CD14-positive monocyte (primary cell): ENCODE results near the gene CDKN1C. TPM values are rescaled to one million over a fixed set of nuclear protein-coding genes. Genes with fewer than 3 reads are reported as not detected.

ENCODE experiments used
- DNase-seq, 3 donors: peaks; one replicate each; pipeline ENCODE4 v3.0.0-alpha.2; 2011 to 2022
- H2AFZ ChIP-seq: 2 replicates; pipeline ENCODE4 v1.6.0; 2012; ENCODE audit warnings: mild to moderate bottlenecking, low read depth, low read length, inconsistent platforms; ENCODE audit not compliant: insufficient read depth, poor library complexity, severe bottlenecking
- H3K27ac ChIP-seq, 2 donors: 1 replicate in 1 of 2; 2 replicates in 1 of 2; pipeline ENCODE4 v1.5.1; 2012 to 2013; ENCODE audit warnings: low read length in 2 of 2, control low read depth in 1 of 2, inconsistent platforms in 1 of 2, low read depth in 1 of 2, mild to moderate bottlenecking in 1 of 2
- H3K27me3 ChIP-seq, 2 donors: one replicate each; pipeline versions ENCODE4 v1.6.0 to v1.6.1; 2011 to 2013; ENCODE audit warnings: low read length in 2 of 2; ENCODE audit not compliant: control insufficient read depth in 2 of 2, insufficient read depth in 2 of 2
- H3K36me3 ChIP-seq, 2 donors: replicated peaks in 1 of 2; 1 replicate in 1 of 2; 2 replicates in 1 of 2; pipeline versions ENCODE4 v1.5.1 to v1.6.1; 2012 to 2013; ENCODE audit warnings: low read length in 2 of 2, control low read depth in 1 of 2, inconsistent platforms in 1 of 2, mild to moderate bottlenecking in 1 of 2; ENCODE audit not compliant: insufficient read depth in 2 of 2, control insufficient read depth in 1 of 2
- H3K4me1 ChIP-seq, 2 donors: 1 replicate in 1 of 2; 2 replicates in 1 of 2; pipeline versions ENCODE4 v1.5.1 to v1.6.1; 2012 to 2013; ENCODE audit warnings: low read length in 2 of 2, control low read depth in 1 of 2, inconsistent platforms in 1 of 2, mild to moderate bottlenecking in 1 of 2, moderate library complexity in 1 of 2; ENCODE audit not compliant: insufficient read depth in 2 of 2, control insufficient read depth in 1 of 2
- H3K4me2 ChIP-seq: replicated peaks from 2 replicates; pipeline ENCODE3; 2012; ENCODE audit warnings: low read length, moderate library complexity, mild to moderate bottlenecking; ENCODE audit not compliant: poor library complexity, severe bottlenecking; ENCODE audit errors: extremely low read depth
- H3K4me3 ChIP-seq, 3 experiments: fragments of 200-600 bp in 1 of 3; sonication (generic) in 1 of 3; replicated peaks in 1 of 3; 1 replicate in 2 of 3; 2 replicates in 1 of 3; pipeline ENCODE4 v1.5.1; 2011 to 2013; ENCODE audit warnings: low read length in 3 of 3, mild to moderate bottlenecking in 3 of 3, control low read depth in 2 of 3, low read depth in 2 of 3, inconsistent platforms in 1 of 3, moderate library complexity in 1 of 3
- H3K79me2 ChIP-seq: 2 replicates; pipeline ENCODE4 v1.6.0; 2012; ENCODE audit warnings: mild to moderate bottlenecking, control low read depth, inconsistent platforms, low read length, moderate library complexity; ENCODE audit not compliant: insufficient read depth
- H3K9ac ChIP-seq: 2 replicates; pipeline ENCODE4 v1.6.0; 2017; ENCODE audit warnings: low read length, mild to moderate bottlenecking; ENCODE audit not compliant: insufficient read depth, poor library complexity, severe bottlenecking
- H3K9me3 ChIP-seq, 2 donors: replicated peaks in 1 of 2; 1 replicate in 1 of 2; 2 replicates in 1 of 2; pipeline versions ENCODE4 v1.5.1 to v1.6.1; 2012 to 2013; ENCODE audit warnings: low read length in 2 of 2, control low read depth in 1 of 2; ENCODE audit not compliant: control insufficient read depth in 1 of 2, insufficient read depth in 1 of 2
- H4K20me1 ChIP-seq: 2 replicates; pipeline ENCODE4 v1.6.0; 2012; ENCODE audit warnings: mild to moderate bottlenecking, low read length, control low read depth, moderate library complexity; ENCODE audit not compliant: insufficient read depth
- H3K27ac Mint-ChIP-seq, 7 donors: one replicate each; pipeline ENCODE4 v1.8.0; 2020; ENCODE audit warnings: mild to moderate bottlenecking in 7 of 7, mixed read lengths in 7 of 7, moderate library complexity in 6 of 7, inconsistent platforms in 2 of 7
- H3K27me3 Mint-ChIP-seq, 3 donors: one replicate each; pipeline ENCODE4 v1.8.0; 2021 to 2022; ENCODE audit warnings: low read depth in 3 of 3, mild to moderate bottlenecking in 3 of 3, mixed read lengths in 3 of 3, moderate library complexity in 3 of 3, inconsistent platforms in 1 of 3
- H3K36me3 Mint-ChIP-seq, 2 donors: one replicate each; pipeline ENCODE4 v1.8.0; 2020; ENCODE audit warnings: mixed read lengths in 2 of 2, inconsistent platforms in 1 of 2, mild to moderate bottlenecking in 1 of 2
- H3K4me1 Mint-ChIP-seq: one replicate; pipeline ENCODE4 v1.8.0; 2020; ENCODE audit warnings: mild to moderate bottlenecking, mixed read lengths
- H3K4me3 Mint-ChIP-seq, 2 donors: one replicate each; pipeline ENCODE4 v1.8.0; 2020; ENCODE audit warnings: mild to moderate bottlenecking in 2 of 2, mixed read lengths in 2 of 2, moderate library complexity in 1 of 2
- H3K9me3 Mint-ChIP-seq, 7 donors: one replicate each; pipeline ENCODE4 v1.8.0; 2020 to 2022; ENCODE audit warnings: mixed read lengths in 7 of 7, mild to moderate bottlenecking in 6 of 7, moderate library complexity in 6 of 7, inconsistent platforms in 2 of 7
- WGBS: methylation state at CpG from one replicate; pipeline ENCODE4 v1.1.5; 2013; ENCODE audit warnings: missing lambda C conversion rate; ENCODE audit not compliant: insufficient coverage; 5-methylcytosine and 5-hydroxymethylcytosine counted together
- intact Hi-C, 2 donors: fragments of 100-400 bp; cut with micrococcal nuclease; formaldehyde crosslinking; loops; one replicate each; pipeline versions ENCODE4 v1.15.0 to v1.15.1; 2023
- polyA plus RNA-seq, 3 donors: library from polyadenylated mRNA; depleted of rRNA in 1 of 3; unstranded in 2 of 3; stranded (reverse) in 1 of 3; fragments of 300-500 nt in 2 of 3; fragments of >200 nt in 1 of 3; fragmentation: Illumina TruSeq in 2 of 3; gene quantifications; 1 replicate in 2 of 3; 2 replicates in 1 of 3; pipeline ENCODE4 v1.2.3, GENCODE V29; 2012 to 2021
- TF ChIP-seq, protein P1 (sequence below): fragments of 200-600 bp; IDR thresholded peaks from one replicate; pipeline ENCODE4 v1.8.0; 2022; ENCODE audit warnings: antibody characterized with exemption, mild to moderate bottlenecking

CDKN1C gene
- polyA plus RNA-seq, 3 donors = 3.2 to 36.4 (median 4.7) TPM

DNA sequence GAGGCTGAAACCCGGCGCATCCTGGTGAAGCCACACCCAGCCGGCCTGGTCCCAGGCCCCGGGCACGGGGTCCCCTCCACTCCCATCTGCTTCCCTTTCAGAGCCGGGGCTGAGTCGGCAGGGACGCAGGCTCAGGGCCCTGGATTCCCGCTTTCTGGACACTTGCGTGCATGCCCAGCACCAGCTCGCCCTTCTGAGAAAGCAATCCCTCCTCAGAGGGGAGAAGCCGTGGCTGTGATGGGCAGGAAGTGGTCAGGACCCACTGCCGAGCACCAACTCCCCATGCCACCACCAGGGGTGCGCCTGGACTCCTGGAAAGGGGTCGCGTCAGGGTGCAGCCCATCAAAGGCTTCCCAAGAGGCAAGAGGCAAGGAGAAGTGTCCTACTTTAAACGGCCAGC lies 15.1 kb downstream of the CDKN1C start:
- peak overlapping the region in 1 of 2 donors; percentile 71 for H3K4me3 Mint-ChIP-seq

DNA sequence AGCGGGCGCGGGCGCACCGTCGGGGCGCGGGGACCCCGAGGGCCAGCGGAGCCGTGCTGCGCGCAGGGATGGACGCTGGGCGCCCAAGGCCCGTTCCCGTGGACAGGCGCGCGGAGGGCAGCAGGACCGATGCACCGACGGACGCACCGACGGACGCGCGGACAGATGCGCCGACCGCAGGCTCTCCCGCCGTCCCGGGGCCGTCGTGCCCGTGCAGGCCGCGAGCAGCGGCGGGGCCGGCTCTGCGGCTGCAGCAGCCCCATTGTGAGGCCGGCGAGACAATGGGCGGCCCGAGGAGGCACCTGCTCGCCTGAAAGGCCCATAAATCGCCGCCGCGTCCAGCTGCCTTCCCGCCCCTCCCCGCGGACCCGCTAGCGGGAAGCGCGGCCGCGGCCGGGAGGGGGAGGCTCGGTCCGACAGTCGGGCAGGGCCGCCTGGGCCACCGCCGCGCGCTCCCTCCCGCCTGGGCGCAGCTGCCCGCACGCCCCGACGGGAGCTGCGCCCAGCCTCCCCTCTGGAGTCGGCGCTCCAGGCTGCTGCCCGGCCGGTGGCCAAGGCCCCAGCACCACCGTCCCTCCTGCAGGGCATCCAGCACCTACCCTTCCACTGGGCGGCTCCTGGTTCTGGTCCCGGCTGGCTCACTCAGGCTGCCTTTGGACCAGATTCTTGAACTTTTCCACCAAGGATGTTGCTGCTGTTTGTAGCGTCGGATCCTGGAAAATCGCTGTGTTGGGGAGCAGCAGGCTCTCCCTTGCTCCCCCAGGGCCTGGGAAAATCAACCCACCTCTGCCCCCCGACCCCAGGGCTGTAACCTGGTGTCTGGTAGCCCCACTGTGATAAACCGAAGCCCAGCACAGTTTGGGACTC lies 15.8 kb downstream of the CDKN1C start:
- Histone ChIP-seq H3K4me3 (no peak overlapping the region), H3K9me3 (peaks cover 2 to 5% of the 10 kb centered on the region in 2 donors), H3K9ac (no peak overlapping the region), H3K4me2 (no peak overlapping the region), H3K27me3 (peaks cover 27 to 53% of the 10 kb centered on the region in 2 donors), H3K27ac (no peak overlapping the region), H4K20me1 (no peaks in the 10 kb centered on the region), H2AFZ (no peak overlapping the region), H3K4me1 (peaks cover 5 to 13% of the 10 kb centered on the region in 2 donors), H3K36me3 (no peaks in the 10 kb centered on the region), H3K79me2 (no peaks in the 10 kb centered on the region)
- WGBS = 28% methylated on average over 89 of the region's 90 CpGs
- peaks cover 2 to 18% (median 14%) of the 10 kb centered on the region in 7 donors for H3K9me3 Mint-ChIP-seq
- H3K4me3 Mint-ChIP-seq = peak overlapping the region in 1 of 2 donors; percentile 71
- peaks cover 16% of the 10 kb centered on the region for H3K4me1 Mint-ChIP-seq
- H3K27me3 Mint-ChIP-seq = peaks cover 58 to 73% (median 60%) of the 10 kb centered on the region in 3 donors
- TF ChIP-seq, protein P1, sequence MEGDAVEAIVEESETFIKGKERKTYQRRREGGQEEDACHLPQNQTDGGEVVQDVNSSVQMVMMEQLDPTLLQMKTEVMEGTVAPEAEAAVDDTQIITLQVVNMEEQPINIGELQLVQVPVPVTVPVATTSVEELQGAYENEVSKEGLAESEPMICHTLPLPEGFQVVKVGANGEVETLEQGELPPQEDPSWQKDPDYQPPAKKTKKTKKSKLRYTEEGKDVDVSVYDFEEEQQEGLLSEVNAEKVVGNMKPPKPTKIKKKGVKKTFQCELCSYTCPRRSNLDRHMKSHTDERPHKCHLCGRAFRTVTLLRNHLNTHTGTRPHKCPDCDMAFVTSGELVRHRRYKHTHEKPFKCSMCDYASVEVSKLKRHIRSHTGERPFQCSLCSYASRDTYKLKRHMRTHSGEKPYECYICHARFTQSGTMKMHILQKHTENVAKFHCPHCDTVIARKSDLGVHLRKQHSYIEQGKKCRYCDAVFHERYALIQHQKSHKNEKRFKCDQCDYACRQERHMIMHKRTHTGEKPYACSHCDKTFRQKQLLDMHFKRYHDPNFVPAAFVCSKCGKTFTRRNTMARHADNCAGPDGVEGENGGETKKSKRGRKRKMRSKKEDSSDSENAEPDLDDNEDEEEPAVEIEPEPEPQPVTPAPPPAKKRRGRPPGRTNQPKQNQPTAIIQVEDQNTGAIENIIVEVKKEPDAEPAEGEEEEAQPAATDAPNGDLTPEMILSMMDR = no peak
- intact Hi-C loops = no loop called here
- no peak for DNase-seq
- peaks cover 2 to 8% of the 10 kb centered on the region in 2 donors for H3K36me3 Mint-ChIP-seq
- no peak overlapping the region for H3K27ac Mint-ChIP-seq

More for the DNA sequence above, 15.1 kb downstream of the CDKN1C start:
- DNase-seq = no peak
- Histone ChIP-seq H3K9ac (no peak overlapping the region), H3K4me2 (no peak overlapping the region), H3K79me2 (no peaks in the 10 kb centered on the region), H3K4me3 (no peak overlapping the region), H2AFZ (no peak overlapping the region), H3K9me3 (peaks cover 5 to 7% of the 10 kb centered on the region in 2 donors), H3K27ac (no peak overlapping the region), H3K27me3 (peaks cover 27 to 53% of the 10 kb centered on the region in 2 donors), H4K20me1 (no peaks in the 10 kb centered on the region), H3K4me1 (peaks cover 5 to 13% of the 10 kb centered on the region in 2 donors), H3K36me3 (no peaks in the 10 kb centered on the region)
- H3K9me3 Mint-ChIP-seq = peaks cover 2 to 21% (median 18%) of the 10 kb centered on the region in 7 donors
- H3K36me3 Mint-ChIP-seq = peaks cover 2 to 8% of the 10 kb centered on the region in 2 donors
- 85% methylated on average over 5 of the region's 17 CpGs for WGBS
- H3K27ac Mint-ChIP-seq = no peak overlapping the region
- peaks cover 16% of the 10 kb centered on the region for H3K4me1 Mint-ChIP-seq
- peaks cover 54 to 72% (median 60%) of the 10 kb centered on the region in 3 donors for H3K27me3 Mint-ChIP-seq
- TF ChIP-seq, protein P1 = peak; percentile 25
- intact Hi-C loops = no loop called here
